Cardiac muscle cell (in vitro differentiated cells and primary cell): ENCODE measurements around the gene RACGAP1. TPM values are rescaled to one million over a fixed set of nuclear protein-coding genes. Genes with fewer than 3 reads are reported as not detected.
A peak's percentile ranks its signal among the peaks of the same experiment; 100 is the strongest.

Experiments used
- DNase-seq, 2 donors: peaks; one replicate each; pipeline versions ENCODE4 v3.0.0 to v3.0.0-alpha.2; 2010 to 2017; ENCODE audit warnings: low read depth in 1 of 2, low spot score in 1 of 2
- H3K27ac ChIP-seq: fragments of 200-600 bp; sonication (generic); 2 replicates; pipeline ENCODE4 v1.5.1; 2016
- H3K27me3 ChIP-seq: fragments of 200-600 bp; sonication (generic); 2 replicates; pipeline ENCODE4 v1.6.0; 2016; ENCODE audit warnings: control low read depth
- H3K36me3 ChIP-seq: fragments of 200-600 bp; sonication (generic); 2 replicates; pipeline ENCODE4 v1.5.1; 2016; ENCODE audit warnings: control low read depth
- H3K4me1 ChIP-seq: fragments of 200-600 bp; sonication (generic); 2 replicates; pipeline ENCODE4 v1.8.1; 2017; ENCODE audit warnings: low read depth, mild to moderate bottlenecking, mixed run types
- H3K4me3 ChIP-seq: fragments of 200-600 bp; sonication (generic); 2 replicates; pipeline ENCODE4 v1.5.1; 2016; ENCODE audit warnings: mild to moderate bottlenecking
- H3K9me3 ChIP-seq: fragments of 200-600 bp; sonication (generic); 2 replicates; pipeline ENCODE4 v1.5.1; 2017; ENCODE audit warnings: low read depth, mild to moderate bottlenecking, control low read depth
- CTCF ChIP-seq: IDR thresholded peaks from 2 replicates; pipeline ENCODE4 v1.5.1; 2012; ENCODE audit warnings: low read depth, mild to moderate bottlenecking, low read length
- polyA plus RNA-seq: library from polyadenylated mRNA; unstranded; fragments of >200 nt; fragmentation: Nextera tagmentation; extraction: Ambion mirVana; gene quantifications from 2 replicates; pipeline ENCODE4 v1.2.1, GENCODE V29; 2016
- total RNA-seq: library from RNA; depleted of rRNA; stranded (reverse); fragments of >200 nt; gene quantifications from 2 replicates; pipeline ENCODE4 v1.2.3, GENCODE V29; 2016

The RACGAP1 gene
- total and polyA plus RNA-seq, 2 experiments from 2014 or later, result 13.4 to 63.9 TPM

- Histone ChIP-seq H3K4me1 (peaks cover 16% of the 10 kb centered on the region), H3K36me3 (no peaks in the 10 kb centered on the region), H3K27me3 (peaks cover 25% of the 10 kb centered on the region), H3K9me3 (no peaks in the 10 kb centered on the region), H3K27ac (no peak overlapping the region), H3K4me3 (no peak overlapping the region)
- DNase-seq, result no peak
- TF ChIP-seq CTCF, result no peak
Observed at GRCh38 chr12:50053583-50053982, 28.3 kb upstream of the RACGAP1 start.

GRCh38 chr12:50052964-50053363 lies 27.7 kb upstream of the RACGAP1 start:
- DNase-seq, result no peak
- TF ChIP-seq CTCF, result no peak
- H3K27me3 ChIP-seq, result peaks cover 19% of the 10 kb centered on the region
- no peaks in the 10 kb centered on the region for H3K36me3 ChIP-seq
- peaks cover 16% of the 10 kb centered on the region for H3K4me1 ChIP-seq
- no peaks in the 10 kb centered on the region for H3K9me3 ChIP-seq
- H3K27ac ChIP-seq, result no peak overlapping the region
- no peak overlapping the region for H3K4me3 ChIP-seq

- Histone ChIP-seq H3K9me3 (no peaks in the 10 kb centered on the region), H3K4me1 (peaks cover 16% of the 10 kb centered on the region), H3K4me3 (no peak overlapping the region), H3K27ac (no peak overlapping the region), H3K36me3 (no peaks in the 10 kb centered on the region), H3K27me3 (peaks cover 19% of the 10 kb centered on the region)
- no peak for TF ChIP-seq CTCF
- DNase-seq, result no peak
Observed at GRCh38 chr12:50052544-50052943, 27.2 kb upstream of the RACGAP1 start.

- Histone ChIP-seq H3K4me1 (peaks cover 8% of the 10 kb centered on the region), H3K36me3 (no peaks in the 10 kb centered on the region), H3K27ac (no peak overlapping the region), H3K27me3 (peaks cover 11% of the 10 kb centered on the region), H3K4me3 (no peak overlapping the region), H3K9me3 (no peaks in the 10 kb centered on the region)
- DNase-seq, result no peak
- TF ChIP-seq CTCF, result no peak
Observed at GRCh38 chr12:50051101-50051806, 26.0 kb upstream of the RACGAP1 start.

GRCh38 chr12:50050410-50051098 lies 25.3 kb upstream of the RACGAP1 start:
- H3K36me3 ChIP-seq, result no peaks in the 10 kb centered on the region
- TF ChIP-seq CTCF, result no peak
- H3K4me3 ChIP-seq, result no peak overlapping the region
- H3K9me3 ChIP-seq, result no peaks in the 10 kb centered on the region
- peaks cover 8% of the 10 kb centered on the region for H3K4me1 ChIP-seq
- DNase-seq, result peak; percentile 49 to 96
- no peak overlapping the region for H3K27ac ChIP-seq
- peaks cover 9% of the 10 kb centered on the region for H3K27me3 ChIP-seq
